OCI-LY3 (cell line): Measurements from ENCODE around the gene CEP131.

Experiments
- EZH2phosphoT487 ChIP-seq: fragments of 200-600 bp; shearing (Covaris generic); IDR thresholded peaks from 2 replicates; pipeline ENCODE4 v1.6.1; 2018; ENCODE audit warnings: antibody characterized with exemption, mixed run types, low read depth
- TF ChIP-seq, protein P1 (sequence below): fragments of 200-600, 300-600 bp; sonication (generic); IDR thresholded peaks from 2 replicates; pipeline ENCODE4 v1.5.1; 2014; ENCODE audit warnings: antibody characterized with exemption, low read length, low read depth

DNA sequence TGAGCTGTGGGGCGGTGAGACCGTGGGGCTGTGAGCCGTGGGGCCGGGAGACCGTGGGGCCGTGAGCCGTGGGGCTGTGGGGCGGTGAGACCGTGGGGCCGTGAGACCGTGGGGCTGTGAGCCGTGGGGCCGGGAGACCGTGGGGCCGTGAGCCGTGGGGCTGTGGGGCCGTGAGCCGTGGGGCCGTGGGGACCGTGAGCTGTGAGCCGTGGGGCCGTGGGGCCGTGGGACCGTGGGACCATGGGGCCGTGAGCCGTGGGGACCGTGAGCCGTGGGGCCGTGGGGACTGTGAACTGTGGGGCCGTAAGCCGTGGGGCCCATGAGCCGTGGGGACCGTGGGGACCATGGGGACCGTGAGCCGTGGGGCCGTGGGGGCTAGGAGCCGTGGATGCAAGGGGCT lies 82.1 kb downstream of the CEP131 start:
- TF ChIP-seq, protein P1, sequence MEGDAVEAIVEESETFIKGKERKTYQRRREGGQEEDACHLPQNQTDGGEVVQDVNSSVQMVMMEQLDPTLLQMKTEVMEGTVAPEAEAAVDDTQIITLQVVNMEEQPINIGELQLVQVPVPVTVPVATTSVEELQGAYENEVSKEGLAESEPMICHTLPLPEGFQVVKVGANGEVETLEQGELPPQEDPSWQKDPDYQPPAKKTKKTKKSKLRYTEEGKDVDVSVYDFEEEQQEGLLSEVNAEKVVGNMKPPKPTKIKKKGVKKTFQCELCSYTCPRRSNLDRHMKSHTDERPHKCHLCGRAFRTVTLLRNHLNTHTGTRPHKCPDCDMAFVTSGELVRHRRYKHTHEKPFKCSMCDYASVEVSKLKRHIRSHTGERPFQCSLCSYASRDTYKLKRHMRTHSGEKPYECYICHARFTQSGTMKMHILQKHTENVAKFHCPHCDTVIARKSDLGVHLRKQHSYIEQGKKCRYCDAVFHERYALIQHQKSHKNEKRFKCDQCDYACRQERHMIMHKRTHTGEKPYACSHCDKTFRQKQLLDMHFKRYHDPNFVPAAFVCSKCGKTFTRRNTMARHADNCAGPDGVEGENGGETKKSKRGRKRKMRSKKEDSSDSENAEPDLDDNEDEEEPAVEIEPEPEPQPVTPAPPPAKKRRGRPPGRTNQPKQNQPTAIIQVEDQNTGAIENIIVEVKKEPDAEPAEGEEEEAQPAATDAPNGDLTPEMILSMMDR: no peak
- no peak for TF ChIP-seq EZH2phosphoT487
